HG03039 (cell line): ENCODE measurements around the gene ACSF3.

Source experiments
- ATAC-seq: cut with Tn5 transposase; IDR thresholded peaks from one replicate; pipeline ENCODE4 v1.9.1; 2021; ENCODE audit warnings: mild to moderate bottlenecking, moderate library complexity; ENCODE audit not compliant: unreplicated experiment

The ACSF3 gene

DNA sequence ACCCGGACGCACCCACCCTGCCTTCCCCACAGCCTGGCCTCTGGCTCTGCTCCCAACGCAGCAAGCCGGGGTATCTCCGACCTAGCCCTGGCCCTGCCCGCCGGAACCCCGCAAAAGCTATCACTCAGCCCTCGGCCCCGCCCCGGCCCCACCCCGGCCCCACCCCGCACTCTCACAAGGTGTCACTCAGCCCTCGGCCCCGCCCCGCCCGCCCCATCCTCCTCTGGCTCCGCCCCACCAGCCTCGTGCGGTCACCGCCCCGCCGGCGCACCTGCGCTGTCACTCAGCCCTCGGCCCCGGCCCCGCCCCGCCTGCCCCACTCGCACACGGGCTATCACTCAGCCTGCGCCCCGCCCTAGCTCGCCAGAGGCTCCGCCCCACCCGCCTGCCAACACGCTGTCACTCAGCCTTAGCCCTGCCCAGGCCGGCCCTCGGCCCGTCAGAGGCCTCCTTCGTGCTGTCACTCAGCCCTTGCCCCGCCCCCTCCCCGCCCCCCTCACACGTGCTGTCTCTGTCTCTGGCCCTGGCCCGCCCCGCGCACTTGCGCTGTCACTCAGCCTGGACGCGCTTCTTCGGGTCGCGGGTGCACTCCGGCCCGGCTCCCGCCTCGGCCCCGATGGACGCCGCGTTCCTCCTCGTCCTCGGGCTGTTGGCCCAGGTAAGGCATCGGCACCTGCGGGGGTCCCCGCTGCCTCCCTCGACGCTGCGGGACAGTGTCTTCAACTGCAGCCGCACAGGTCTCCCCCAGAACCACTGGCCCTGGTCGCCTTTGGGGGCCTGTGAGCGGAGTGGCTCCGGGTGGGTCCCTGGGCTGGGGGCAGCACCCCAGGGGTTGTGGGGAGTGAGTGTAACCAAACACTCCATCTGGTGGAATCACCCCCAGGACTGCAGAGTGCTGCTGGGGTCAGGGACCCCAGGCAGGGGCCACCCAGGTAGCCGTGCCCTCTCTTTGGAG, 77.8 kb downstream of the ACSF3 start, which contains the start of gene CDH15:
TSS of gene CDH15 (plus strand) at position 533 of the 955 bp plus-strand sequence. CDS start at position 617, 84 bp downstream.
- peak; percentile 77 for ATAC-seq

DNA sequence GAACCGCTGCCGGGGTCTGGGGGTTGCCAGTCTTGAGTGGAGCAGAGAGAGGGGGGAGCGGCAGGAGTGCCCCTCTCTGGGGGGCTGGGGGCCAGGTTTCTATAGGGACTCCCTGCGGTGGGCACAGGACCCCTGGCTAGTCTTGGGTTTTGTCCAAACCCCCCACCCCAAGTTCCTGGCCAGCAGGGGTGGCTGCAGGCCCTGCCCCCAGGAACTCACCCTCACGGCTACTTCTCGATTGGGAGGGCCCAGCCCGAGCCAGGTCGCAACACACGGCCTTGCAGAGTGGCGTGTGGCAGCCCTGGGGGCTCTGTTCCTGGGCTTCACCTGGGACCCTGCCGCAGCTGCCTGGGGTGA, 78.5 kb downstream of the ACSF3 start:
- ATAC-seq, result no peak

DNA sequence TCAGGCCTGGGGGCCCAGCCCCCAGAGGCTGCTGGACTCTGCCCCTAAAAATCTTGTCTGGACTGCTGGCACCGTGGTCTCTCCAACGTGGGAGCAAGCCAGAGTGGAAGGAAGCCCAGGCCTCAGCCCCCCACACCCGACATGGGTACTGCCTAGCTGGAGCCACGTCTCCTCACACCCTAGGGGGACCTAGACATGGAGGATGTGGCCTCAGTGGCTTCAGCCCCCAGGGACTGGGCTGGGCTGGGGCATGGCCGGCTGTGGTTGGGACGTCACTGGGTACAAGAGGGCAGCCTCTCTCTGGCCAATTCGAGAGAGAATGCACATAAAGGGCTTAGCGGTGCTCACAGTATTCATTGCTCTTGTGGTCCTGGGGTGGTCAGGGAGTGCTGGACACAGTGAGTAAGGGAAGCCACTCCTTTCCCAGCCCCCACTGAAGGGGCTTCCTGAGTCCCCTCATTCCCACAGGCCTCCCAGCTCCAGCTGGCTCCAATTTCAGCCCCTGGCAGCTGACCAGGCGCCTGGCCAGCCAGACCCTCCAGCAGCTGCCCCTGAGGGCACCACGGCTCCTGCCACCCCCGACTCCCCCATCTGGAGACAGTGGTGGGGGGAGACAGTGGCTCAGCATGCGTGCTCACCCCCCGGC, 79.0 kb downstream of the ACSF3 start:
- no peak for ATAC-seq

DNA sequence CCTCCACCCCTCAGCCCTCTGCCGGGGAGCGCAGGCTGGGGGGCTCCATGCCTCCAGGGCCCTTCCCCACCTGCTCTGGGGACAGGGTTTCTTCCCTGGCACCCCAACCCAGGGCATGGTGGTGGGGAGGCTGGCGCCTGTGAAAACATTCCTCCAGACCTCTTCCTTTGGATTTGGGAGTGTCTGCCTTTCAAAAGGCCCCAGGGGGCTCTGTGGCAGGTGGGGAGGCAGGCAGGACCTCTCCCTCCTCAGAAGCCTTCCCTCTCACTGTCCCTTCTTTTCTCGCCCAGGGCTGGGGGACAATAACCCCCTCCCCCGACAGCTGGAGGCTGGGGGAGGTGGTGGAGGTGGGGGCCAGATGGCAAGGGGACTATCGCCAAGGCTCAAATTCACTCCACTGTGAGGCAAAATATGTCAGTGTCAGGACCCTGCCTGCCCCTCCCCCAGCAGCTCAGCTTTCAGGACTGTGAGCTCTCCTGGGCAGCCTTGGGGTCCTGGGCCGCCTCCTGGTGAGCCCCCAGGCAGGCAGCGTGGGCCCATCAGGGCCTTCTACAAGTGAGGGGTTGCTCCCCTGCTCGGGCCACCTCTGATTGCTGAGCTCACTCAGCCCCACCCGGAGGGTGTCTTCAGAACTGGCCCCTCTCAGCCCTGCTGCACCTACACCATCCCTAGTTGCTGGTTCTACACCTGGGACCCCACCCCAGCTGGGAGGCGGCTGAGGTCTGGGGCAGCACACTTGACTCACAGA, 79.7 kb downstream of the ACSF3 start:
- no peak for ATAC-seq

DNA sequence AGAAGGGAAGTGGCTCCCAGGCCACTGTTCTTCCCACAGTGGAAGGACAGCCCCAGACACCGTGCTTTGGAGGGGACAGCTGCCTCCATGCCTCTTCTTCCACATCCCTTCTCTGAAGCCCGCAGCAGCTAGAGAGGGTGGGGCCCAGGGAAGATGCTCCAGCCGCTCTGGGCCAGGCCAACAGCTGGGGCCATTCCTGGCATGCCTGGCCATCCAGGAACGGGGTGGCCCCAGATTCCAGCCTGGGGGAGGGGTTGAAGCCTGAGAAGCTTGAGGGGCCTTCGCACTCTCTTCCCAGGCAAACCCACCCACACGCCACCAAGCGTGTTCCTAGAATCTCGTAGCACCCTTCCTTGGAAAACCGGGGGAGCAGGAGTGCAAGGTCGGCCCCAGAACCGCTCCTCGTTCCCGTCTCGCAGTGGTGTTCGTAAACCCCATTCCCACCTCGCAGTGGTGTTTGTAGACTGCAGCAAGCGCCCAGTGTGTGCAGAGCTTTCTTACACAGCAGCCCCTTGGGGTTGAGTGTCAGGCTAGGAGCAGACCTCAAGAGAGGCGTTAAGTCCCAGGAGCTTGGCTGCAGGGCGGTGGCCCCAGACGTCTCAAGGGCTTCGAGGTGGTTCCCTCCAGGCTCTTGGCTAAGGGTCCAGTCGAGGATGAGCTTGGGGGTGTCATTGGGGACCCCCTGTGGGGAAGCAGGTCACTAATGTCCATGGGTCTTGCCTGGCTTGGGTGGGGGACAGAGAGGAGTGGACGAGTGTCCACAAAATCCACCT, 80.6 kb downstream of the ACSF3 start:
- ATAC-seq, result no peak

DNA sequence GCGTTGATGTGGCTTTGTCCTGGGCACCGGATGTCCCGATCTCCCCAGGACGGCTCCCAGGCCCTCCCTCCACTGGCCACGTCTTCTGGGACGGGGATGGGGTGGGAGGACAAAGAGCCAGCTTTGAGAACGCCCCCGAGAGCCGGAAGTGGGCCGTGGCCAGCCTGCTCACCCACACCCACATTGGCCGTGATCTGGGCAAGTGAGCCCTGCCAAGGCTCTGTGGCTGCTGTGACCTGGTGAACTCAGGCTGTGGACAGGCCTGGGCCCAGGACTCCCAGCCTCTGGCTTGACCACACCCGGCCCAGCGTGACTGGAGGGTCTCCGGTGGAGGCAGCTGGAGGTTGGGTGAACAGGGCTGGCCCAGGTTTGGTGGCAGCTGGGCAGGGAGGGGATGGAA, 81.2 kb downstream of the ACSF3 start:
- no peak for ATAC-seq

DNA sequence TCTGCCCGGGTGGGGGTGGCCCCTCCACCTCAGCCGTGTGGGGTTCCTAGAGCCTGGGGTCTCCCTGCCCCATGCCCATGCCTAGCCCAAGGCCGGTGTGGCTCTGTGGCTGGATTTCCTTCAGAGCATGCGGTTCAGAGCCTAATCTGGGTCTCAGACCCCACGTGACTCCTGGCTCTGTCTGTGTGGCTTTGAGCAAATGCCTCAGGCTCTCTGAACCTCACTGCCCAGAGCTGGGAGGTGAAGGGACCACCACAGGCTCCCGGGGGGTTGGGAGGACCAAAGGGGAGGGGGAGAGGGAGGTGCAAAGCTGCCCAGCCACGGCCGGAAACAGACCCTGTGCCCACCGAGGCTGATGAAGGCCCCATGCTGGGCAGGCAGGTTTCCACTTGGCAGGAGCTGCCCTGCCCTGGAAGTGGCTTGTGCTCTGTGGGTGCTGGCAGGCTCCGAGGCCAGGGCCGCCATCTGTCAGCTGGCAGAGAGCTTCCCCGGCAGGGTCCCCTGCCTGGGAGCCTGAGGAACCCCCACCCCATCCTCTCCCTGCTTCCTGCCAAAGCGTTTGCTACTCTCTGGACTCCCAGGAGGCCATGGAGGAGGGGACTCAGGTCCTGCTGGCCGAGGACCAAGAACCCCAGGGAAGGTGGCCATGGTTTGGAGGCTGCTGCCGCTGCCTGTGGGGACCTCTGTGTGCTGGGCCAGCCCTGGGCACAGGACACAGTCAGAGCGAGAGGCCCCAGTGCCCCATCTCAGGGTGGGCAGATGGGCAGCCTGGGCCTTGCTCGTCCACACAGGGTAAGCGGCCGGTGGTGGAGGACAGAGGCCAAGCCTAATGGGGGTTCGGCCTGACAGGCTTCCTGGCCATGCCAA, 81.9 kb downstream of the ACSF3 start:
- ATAC-seq, result no peak

DNA sequence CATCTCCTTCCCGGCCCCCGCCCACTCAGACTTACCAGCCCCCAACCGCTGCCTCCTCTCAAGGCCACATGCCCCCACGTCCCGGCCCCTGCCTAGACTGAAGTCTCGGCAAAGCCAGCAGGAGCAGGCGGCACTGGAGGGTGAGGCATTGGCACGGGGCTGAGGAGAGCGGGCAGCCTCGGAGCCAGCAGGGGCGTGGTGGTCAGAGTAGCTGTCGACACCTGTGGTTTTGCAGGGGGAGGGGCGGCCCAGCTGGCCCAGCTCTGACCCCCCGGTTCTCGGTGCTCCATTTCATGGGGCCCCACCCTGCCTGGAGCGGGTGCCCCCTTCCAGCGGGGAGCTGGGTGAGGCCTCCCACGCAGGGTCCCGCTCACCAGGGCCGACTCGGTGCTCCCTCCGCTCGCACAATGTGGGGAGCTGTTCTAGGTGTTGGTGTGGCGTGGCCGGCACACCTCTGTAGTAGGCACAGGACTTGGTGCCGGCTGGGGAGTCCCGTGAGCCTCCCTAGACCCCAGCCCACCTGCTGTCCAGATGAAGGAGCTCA, 82.6 kb downstream of the ACSF3 start:
- no peak for ATAC-seq

DNA sequence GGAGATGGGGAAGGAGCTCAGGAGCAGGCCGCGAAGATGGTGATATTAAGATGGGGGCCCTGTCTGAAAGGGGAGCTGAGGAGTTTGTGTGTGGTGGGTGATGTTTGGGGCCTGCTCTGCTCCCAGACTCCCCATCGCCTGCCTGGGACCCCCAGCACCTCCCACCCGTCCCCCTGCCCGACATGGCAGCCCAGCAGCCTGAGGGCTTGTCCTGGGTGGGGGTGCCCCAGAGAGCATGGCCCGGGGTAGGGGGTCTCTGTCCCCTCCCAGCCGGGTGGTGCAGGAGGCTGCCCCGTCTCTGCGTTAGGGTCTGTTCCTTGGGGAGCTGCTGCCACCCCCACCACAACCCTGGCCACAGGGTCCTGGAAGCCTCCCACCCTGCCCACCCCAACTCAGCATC, 83.1 kb downstream of the ACSF3 start:
- ATAC-seq, result no peak

DNA sequence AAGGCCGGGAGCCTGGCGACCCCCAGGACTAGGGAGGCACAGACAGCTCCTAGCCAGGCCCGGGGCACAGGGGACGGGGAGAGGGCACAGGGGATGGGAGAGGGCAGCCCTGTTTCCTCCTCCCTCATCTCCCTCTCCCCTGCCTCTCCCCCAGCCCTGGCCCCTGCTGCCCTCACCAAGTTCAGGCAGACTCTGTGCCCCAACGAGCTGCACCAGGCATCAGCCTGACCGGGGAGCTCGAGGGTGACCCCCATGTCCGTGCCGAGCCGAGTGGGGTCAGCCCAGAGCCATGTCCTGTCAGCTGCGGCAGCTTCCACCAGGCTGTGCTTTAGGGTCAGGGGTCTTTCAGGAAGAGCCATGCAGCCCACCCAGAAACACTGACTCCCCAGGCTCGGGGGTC, 83.8 kb downstream of the ACSF3 start:
- no peak for ATAC-seq

DNA sequence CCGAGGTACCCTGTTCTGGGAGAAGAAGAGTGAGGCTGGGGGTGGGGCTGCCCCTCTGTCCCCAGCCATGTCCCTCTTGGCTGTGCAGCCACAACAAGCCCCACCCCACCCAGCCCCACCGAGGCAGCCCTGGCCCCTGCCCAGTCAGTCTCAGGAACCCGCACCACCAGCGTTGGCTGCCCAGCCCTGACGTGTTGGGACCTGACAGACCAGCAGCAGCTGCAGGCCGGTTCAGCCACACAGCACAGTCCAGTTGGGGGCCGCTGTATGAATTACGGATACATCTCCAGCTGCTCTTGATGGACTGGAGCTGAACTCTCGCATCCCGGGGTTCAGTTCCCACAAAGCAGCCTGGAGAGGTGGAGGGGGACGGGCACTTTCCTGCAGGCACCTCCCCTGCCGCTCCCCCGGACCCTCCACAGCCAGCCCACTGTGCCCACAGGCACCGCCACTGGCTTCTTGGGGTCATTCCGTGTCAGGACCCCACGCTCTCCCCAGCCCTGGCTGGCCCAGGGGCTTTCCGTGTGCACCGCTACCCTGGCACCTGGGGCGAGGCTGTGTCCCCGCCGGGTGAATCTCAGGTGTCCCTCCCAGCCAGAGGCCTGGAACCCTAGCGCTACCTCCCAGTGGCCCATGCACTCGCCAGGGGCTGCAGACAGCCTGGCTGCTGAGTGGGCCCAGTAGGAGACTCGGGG, 84.9 kb downstream of the ACSF3 start:
- no peak for ATAC-seq

DNA sequence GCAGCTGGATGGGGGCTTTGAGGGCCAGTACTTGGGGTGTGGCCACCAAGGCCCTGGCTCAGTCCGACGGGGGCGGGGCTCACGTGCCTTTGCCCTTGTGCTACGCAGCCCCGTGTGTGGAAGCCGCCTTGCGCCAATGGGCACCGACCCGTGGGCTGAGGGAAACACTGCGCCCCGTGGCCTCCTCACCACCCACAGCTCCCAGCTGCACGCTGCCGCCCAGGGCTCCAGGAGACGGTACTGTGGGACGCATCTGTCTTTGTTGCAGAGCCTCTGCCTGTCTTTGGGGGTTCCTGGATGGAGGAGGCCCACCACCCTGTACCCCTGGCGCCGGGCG, 85.5 kb downstream of the ACSF3 start:
- no peak for ATAC-seq

DNA sequence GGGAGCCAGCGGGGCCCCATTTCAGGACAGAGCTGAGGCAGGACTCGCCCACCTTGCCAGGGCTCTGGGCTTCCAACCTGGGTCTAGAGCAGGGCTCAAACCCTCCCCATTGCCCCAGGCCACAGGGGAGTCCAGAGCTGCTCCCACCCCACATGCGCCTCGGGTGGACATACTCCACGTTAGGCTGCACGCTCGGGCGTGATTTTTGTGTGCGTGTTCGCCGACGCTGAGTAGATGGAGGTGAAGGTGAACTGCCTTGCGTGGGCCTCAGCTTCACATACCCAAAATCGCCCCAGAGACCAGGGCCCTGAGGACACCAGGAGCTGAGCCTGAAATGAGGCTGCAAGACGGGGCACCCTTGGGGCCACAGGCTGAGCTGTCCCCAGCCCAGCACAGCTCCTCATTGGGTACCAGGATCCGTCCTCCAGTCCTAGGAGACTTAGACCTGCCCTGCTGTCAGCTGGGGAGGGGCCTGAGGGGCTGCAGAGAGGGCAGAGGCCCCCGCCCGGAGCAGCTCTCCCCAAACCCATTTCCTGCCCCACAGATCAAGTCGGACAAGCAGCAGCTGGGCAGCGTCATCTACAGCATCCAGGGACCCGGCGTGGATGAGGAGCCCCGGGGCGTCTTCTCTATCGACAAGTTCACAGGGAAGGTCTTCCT, 86.1 kb downstream of the ACSF3 start:
- no peak for ATAC-seq

DNA sequence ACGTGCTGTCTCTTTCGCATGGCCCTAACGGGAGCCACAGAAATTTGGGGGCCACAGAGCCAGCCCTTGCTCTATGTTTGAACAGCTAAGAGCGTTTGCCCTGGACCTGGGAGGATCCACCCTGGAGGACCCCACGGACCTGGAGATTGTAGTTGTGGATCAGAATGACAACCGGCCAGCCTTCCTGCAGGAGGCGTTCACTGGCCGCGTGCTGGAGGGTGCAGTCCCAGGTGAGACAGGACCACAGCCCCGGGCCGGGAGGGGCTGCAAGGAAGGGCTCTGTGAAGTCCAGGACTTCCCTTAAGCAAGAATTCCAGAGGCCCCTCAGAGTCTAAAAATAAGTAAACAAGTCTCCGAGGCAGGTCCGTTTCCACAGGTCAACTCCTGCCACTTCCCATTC, 89.8 kb downstream of the ACSF3 start:
- ATAC-seq, result no peak

DNA sequence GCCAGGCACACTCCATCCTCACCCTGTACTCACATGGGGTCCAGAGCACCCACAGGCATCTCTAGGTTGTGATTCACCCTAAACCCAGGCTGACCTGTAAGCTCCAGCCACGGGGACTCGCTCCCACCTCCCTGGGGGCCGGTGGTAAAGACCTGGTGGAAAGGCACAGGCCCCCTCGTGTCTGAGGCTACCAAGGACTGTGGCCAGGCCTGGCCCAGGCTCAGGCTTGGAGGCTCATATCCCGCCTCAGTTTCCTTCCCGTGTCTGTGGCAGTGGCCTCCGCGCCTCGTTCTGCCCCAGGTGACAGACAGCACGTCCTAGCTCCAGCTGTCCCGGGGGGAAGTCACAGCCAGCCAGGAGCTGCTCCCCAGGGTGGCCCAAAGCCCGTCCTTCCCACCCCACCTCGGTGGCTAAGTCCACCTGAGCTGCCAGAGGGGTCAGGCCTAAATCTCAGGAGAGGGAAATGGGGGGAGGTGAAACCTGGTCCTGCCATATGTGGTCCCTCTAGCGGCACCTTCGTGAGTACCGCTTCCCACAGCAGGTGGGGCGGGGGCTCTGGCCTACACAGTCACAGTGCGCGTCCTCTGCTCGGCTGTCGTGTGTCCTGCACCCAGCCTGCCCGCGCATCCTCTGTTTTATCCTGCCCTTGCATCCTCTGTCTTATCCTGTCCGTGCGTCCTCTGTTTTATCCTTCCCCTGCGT, 90.5 kb downstream of the ACSF3 start:
- no peak for ATAC-seq

DNA sequence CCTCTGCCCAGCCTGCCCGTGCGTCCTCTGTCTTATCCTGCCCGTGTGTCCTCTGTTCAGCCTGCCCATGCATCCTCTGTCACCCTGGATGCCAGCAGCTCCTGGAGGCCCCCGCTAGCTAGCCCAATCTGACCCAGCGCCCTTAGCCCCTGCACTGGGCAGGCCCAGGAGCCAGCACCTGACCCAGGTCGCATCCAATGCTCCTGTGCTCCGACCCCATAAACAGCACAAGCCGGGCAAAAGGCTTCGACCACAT, 91.0 kb downstream of the ACSF3 start:
- no peak for ATAC-seq

DNA sequence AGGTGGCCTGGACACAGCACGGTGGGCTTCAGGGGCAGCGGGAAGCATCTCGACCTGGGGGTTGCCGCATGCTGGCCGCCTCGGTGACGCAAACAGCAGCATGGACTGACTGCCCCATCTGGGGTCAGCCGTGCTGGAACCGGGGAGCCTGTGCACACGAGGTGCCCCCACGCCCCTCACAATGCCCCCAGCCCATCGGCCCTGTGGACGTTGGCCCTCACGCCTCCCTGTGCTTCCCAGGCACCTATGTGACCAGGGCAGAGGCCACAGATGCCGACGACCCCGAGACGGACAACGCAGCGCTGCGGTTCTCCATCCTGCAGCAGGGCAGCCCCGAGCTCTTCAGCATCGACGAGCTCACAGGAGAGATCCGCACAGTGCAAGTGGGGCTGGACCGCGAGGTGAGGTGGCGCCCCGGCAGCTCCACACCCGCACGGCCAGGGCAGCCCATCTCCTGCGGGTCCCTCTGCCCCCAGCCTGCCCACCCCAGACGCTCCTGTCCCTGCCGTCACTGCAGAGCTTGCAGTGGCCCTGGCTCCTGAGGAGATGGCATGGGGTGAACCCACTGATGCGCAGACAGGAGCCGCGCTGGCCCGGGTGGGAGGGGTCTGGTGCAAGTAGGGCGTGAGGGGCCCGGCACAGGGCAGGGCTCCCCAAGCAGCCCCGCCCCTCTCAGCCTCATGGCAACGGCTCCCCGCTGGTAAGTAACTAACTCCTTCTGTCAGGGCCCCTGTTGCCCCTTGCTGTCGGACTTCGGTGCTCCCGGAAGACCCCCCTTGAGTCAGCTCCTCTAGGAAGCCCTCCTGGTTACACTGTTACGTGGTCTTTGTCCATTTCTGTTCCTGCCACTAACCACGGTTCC, 91.5 kb downstream of the ACSF3 start:
- ATAC-seq, result no peak
